HFF-Myc (cell line): ENCODE measurements around the gene CDK6.

Source experiments
- DNase-seq: peaks from one replicate; pipeline ENCODE4 v3.0.0-alpha.2; 2011; ENCODE audit warnings: low read depth; ENCODE audit errors: extremely low read depth
- H3K4me3 ChIP-seq: replicated peaks from 2 replicates; pipeline ENCODE4 v1.5.1; 2011; ENCODE audit warnings: low read depth, mild to moderate bottlenecking, control low read depth, low read length
- TF ChIP-seq, protein P1 (sequence below): IDR thresholded peaks from 2 replicates; pipeline ENCODE4 v1.5.1; 2012; ENCODE audit warnings: mild to moderate bottlenecking, low read depth, low read length, control low read depth; ENCODE audit errors: missing control alignments

CDK6 gene

DNA sequence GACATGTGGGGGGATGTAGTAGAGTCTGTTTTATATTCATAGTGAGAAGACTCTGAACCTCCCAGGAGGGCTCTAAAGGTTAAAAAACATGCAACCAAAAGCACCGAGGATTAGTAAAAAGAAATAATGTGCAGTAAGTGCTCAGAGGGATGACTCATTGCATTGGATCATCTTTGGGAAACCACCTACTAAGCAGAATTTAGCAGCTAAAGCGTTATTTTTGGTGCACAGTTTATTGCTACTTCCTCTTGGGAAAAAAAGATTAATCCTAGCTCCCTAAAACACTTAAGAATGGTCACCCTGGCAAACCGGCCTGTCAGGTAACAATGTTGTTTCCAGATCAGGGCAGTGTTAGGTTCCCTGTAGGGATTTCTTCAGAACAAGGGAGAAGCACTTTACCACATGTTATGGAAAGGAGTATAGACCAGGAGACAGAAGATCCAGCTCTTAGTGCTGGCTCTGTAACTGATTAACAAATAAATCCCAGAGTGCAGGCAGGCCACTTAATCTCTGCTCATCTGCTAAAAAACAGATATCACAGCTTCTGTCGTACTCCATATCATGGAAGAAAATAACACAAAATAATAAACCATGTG is 201.4 kb downstream of the CDK6 start:
- TF ChIP-seq, protein P1, sequence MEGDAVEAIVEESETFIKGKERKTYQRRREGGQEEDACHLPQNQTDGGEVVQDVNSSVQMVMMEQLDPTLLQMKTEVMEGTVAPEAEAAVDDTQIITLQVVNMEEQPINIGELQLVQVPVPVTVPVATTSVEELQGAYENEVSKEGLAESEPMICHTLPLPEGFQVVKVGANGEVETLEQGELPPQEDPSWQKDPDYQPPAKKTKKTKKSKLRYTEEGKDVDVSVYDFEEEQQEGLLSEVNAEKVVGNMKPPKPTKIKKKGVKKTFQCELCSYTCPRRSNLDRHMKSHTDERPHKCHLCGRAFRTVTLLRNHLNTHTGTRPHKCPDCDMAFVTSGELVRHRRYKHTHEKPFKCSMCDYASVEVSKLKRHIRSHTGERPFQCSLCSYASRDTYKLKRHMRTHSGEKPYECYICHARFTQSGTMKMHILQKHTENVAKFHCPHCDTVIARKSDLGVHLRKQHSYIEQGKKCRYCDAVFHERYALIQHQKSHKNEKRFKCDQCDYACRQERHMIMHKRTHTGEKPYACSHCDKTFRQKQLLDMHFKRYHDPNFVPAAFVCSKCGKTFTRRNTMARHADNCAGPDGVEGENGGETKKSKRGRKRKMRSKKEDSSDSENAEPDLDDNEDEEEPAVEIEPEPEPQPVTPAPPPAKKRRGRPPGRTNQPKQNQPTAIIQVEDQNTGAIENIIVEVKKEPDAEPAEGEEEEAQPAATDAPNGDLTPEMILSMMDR = no peak
- H3K4me3 ChIP-seq = no peak overlapping the region
- DNase-seq = peak; percentile 73

DNA sequence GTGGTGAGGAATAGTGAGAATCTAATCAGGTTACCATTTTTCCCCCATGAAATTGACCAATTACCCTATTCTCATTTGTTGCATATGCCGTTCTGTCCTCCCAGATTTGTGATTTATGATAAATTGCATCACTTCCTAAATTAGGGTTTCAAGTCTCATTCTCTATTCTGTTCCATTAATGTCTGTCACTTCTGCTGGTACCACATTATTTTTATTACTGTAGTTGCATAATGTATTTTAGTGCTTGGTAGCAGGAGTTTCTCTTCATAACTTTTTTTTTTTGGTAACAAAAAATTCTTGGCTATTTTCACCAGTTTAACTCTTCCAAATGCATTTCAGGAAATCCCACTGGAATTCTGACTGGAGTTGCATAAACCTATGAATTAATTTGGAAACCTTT is 202.2 kb downstream of the CDK6 start:
- no peak for DNase-seq
- H3K4me3 ChIP-seq = no peak overlapping the region
- TF ChIP-seq, protein P1 = no peak

DNA sequence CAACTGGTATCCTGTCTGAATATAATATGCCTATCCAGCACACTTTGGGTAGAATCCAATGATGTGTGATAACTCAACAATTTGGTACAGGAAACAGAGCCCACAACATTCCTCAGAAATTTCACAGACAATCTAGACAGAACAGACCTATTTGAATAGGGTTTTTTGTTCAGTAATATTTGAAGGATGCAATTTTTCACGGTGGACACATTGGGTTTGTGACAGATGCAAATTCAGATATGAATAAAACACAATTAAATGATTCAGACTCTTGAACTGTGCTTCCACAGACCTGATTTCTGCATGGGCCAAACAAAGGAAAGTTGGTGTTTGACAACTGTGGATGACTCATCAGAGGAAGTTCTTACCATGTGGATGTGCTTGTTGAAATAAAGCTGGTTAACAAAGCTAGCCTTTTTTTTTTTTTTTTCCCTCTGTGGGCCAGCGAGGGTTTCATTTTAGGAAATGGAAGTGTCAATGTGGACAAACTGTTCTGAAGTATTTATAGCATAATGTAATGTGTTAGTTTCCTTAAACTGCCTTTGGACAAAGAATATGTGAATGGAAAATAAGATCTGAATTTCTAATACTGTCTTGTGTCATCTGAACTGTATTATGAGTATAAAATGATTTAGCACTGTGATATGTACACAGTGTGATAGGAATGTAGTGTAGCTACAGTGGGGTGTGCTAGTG is 203.0 kb downstream of the CDK6 start:
- peak; percentile 87 for DNase-seq
- TF ChIP-seq, protein P1 = no peak
- H3K4me3 ChIP-seq = no peak overlapping the region

DNA sequence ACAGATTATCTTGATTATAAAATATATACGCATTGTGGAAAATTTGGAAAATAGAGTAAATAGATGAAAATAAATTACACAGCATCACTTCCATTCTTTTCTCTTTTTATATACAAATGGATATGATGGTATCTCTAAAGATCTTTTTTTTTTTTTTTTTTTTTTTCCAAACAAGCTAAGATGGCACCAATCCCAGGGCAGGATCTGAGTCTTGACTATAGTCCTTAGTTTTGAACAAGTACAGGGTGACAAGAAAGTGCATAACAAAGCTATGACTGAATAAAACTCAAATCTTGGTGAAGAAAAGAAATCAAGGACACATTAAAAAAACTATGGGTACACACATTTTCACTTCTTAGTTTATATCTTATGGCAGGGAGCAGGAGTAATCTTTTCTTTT is 203.6 kb downstream of the CDK6 start:
- no peak overlapping the region for H3K4me3 ChIP-seq
- TF ChIP-seq, protein P1 = no peak
- no peak for DNase-seq

DNA sequence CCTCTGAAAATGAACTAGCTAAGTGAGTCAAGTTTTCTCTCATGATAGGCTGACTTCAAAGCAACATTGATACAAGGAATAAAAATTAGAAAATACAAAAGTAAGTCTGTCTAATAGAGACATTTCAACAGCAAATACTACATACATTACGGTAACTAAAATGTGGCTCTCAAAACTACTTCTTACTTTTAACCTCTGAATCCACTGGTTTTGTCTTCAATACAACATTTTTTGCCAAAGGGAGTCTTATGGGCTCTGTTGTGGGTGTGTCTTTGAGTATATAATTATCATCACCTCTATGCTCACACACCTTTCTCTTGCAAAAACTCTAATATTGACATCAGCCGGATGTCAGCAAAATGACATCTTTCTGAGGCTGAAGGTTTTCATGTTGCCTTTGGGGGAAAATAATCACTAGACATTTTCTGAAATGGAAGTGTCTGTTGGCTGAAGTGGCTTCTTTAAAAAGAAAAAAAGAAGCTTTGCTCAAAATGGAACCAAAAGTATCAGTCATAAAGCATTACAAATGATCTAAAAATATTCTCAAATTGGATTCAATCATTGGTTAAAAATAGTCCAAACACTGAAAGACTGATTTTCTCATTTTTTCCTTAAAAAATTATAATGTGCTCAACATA is 204.4 kb downstream of the CDK6 start:
- TF ChIP-seq, protein P1 = no peak
- no peak for DNase-seq
- no peak overlapping the region for H3K4me3 ChIP-seq

DNA sequence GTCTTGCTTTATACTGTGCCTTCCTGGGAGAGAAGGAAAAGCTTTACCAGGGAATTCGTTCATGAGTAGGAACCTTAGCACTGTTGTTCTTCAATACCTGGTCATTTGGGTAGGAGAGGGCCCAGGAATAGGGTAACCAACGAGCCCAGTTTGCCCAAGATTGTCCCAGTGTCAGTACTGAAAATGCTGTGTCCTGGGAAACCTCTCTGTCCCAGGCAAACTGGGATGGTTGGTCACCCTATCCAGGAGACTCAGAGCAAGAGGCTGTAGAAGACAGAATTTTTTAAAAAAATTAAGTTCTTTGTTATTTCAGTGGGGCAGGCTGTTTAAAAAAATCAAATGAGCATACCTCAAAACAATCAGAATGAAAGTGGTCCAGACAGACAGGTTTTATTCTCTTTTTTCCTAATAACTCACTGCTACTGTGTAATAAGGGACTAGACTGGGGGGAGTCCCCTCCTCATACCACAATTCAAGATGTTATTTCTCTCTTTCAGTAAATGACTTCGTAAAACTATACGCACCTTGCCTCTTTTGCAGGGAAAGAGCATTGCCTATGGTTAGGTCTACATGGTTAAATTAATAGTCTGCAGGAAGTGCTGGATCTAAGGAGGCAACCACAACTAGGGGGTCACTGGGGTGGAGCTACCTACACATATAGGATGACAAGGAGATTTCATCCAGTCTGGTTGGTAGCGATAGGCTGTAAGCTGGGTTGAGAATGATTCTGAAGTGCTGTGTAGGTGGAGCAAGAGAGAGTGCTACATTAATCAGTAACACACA is 205.1 kb downstream of the CDK6 start:
- no peak overlapping the region for H3K4me3 ChIP-seq
- DNase-seq = no peak
- TF ChIP-seq, protein P1 = no peak
